Vagina (tissue), 2 donors: ENCODE data around the gene CRYBA4.

Experiments used
- POLR2A ChIP-seq, 2 donors: fragments of 450-650 bp; IDR thresholded peaks; one replicate each; pipeline ENCODE4 v1.6.1; 2017; ENCODE audit warnings: antibody characterized with exemption in 2 of 2, mild to moderate bottlenecking in 2 of 2, moderate library complexity in 2 of 2
- POLR2AphosphoS5 ChIP-seq, 2 donors: sonication (generic); formaldehyde crosslinking; IDR thresholded peaks; one replicate each; pipeline ENCODE4 v1.9.0; 2017; ENCODE audit warnings: antibody characterized with exemption in 2 of 2, mild to moderate bottlenecking in 2 of 2, low read depth in 1 of 2; ENCODE audit not compliant: insufficient read depth in 1 of 2
- TF ChIP-seq, protein P1 (sequence below), 3 experiments: fragments of 450-650 bp in 2 of 3; fragments of 200-600 bp in 1 of 3; sonication (generic) in 1 of 3; IDR thresholded peaks; one replicate each; pipeline ENCODE4 v1.5.1; 2017 to 2019; ENCODE audit warnings: antibody characterized with exemption in 3 of 3, mild to moderate bottlenecking in 2 of 3, moderate library complexity in 2 of 3

DNA sequence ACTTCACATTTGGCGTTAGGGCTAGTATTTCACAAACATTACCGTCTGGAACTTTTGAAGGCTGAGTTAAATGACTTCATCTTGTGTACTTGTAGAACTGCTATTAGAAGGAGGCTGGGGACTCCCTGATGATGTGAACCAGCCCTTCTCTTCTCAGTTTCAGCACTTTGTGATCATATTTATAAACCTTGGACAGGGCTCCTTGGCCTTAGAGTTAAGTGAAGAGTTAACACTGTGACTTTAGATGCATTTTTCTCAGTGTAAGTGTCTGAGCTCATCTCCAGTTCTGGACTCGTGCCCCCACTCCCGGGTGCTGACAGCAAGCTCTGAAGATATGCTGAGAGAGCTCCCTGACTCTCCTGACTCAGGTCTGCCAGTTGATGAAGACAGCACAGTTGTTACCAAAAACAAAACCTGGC is 44.1 kb downstream of the CRYBA4 start:
- no peak for TF ChIP-seq POLR2AphosphoS5 (IDR thresholded peaks at IDR 0.05; ENCODE audit: insufficient read depth in 1 of 2, low read depth in 1 of 2)
- TF ChIP-seq, protein P1, sequence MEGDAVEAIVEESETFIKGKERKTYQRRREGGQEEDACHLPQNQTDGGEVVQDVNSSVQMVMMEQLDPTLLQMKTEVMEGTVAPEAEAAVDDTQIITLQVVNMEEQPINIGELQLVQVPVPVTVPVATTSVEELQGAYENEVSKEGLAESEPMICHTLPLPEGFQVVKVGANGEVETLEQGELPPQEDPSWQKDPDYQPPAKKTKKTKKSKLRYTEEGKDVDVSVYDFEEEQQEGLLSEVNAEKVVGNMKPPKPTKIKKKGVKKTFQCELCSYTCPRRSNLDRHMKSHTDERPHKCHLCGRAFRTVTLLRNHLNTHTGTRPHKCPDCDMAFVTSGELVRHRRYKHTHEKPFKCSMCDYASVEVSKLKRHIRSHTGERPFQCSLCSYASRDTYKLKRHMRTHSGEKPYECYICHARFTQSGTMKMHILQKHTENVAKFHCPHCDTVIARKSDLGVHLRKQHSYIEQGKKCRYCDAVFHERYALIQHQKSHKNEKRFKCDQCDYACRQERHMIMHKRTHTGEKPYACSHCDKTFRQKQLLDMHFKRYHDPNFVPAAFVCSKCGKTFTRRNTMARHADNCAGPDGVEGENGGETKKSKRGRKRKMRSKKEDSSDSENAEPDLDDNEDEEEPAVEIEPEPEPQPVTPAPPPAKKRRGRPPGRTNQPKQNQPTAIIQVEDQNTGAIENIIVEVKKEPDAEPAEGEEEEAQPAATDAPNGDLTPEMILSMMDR (IDR thresholded peaks at IDR 0.05): no peak
- TF ChIP-seq POLR2A (IDR thresholded peaks at IDR 0.05): no peak
